NCI-H1694 (cell line): ENCODE measurements around the gene MTX2.
A peak's percentile ranks its signal among the peaks of the same experiment; 100 is the strongest.

Experiments used
- DNase-seq: peaks from one replicate; lab custom pipeline; 2025; lab: John Stamatoyannopoulos, UW

The MTX2 gene

GRCh38 chr2:176269319-176270099 lies at the start of gene MTX2:
Gene MTX2, plus strand, starts transcription at chr2:176269442. Its CDS starts 188 bp downstream, at chr2:176269630.
- DNase-seq: peak; percentile 73

GRCh38 chr2:176227874-176228273 lies 41.4 kb upstream of the MTX2 start:
- no peak for DNase-seq

DNA sequence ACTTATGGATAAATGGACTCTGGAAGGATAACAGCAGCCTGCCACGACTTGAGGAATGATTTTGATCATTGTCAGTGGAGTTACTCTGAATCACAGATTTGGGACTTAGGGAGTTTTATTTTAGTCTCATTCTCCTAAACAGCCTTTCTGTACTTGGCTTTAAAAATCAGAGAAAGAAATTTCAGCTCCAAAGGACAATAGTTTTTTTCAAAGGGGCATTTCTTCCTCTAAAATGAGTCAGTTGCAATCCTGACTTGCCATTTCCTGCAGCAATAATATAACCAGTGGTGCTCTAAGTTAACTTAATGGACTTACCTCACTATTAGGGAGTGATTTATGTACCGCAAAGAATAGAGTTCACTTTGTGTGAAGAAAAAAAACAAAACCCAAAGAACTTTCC lies 35.1 kb upstream of the MTX2 start:
- DNase-seq: no peak

- no peak for DNase-seq
Measured at GRCh38 chr2:176234940-176235339, 34.3 kb upstream of the MTX2 start.

DNA sequence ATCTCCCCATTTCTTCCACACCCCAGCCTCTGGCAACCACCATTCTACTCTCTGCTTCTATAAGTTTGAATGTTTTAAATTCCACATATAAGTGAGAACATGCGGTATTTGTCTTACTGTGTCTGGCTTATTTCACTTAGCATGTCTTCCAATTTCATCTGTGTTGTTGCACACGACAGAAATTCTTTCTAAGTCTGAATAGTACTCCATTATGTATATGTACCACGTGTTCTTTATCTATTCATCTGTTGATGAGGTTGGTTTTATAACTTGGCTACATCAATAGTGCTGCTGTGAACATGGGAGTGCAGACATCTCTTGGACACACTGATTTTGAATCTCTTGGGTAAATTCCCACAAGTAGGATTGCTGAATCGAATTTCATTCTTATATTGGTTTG lies 31.8 kb upstream of the MTX2 start:
- DNase-seq: no peak

DNA sequence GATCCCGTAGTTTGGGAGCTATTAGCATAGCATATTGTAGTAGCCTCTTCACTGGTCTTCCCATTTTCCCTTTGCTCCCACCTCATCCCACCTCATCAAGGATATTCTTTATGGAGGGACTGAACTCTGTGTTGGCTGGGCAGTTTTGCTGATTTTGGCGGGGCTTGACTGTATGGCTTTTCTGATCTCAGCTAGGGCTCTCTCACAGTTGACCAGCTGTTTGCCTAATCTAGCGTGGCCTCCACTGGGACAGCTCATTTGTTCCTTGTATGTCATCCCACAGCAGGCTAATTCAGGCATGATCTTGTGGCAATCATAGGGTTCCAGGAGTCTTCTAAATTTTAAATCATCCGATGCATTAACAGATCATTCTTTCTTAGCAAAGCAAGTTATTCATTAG lies 30.2 kb upstream of the MTX2 start:
- DNase-seq: no peak

GRCh38 chr2:176240301-176240700 lies 28.9 kb upstream of the MTX2 start:
- no peak for DNase-seq

GRCh38 chr2:176242276-176242675 lies 27.0 kb upstream of the MTX2 start:
- no peak for DNase-seq

DNA sequence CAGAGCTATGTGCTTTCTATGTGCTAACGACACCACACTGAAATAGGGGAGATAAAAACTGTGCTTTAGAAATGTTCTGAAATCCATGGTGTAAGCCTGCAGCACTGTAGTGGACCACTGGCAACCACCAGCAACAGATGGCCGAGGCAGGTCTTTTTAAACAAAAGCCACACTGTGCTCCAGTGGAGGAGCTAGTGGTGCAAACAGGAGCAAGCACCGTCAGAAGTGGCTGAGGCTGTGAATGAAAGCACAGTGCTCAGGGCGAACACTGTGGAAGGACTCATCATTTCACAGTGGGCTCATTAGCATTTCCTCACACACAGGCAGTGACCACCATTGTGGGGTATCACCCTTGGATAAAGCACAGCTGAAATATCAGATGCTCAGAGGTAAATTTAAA lies 22.9 kb upstream of the MTX2 start:
- no peak for DNase-seq

DNA sequence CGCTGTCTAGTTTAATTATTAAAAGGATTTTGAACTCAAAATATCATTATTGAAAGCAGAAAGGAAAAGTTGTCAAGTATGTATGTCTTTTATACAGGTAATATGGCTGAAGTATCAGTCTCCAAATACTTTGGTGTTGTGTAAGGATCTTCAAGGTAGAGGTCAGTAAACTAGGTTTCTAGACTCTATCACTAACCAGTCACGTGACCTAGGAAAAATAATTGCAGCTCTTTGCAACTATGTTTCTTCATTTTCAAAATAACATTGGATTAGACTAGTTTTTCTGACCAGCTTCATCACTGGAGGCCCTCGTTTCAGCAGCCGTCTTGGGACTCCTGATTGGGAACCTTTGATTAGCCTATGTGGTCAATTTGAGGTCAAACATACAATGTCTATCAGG lies 21.4 kb upstream of the MTX2 start:
- no peak for DNase-seq

- no peak for DNase-seq
Measured at GRCh38 chr2:176251928-176252327, 17.3 kb upstream of the MTX2 start.

- no peak for DNase-seq
Measured at GRCh38 chr2:176260689-176261088, 8.6 kb upstream of the MTX2 start.

DNA sequence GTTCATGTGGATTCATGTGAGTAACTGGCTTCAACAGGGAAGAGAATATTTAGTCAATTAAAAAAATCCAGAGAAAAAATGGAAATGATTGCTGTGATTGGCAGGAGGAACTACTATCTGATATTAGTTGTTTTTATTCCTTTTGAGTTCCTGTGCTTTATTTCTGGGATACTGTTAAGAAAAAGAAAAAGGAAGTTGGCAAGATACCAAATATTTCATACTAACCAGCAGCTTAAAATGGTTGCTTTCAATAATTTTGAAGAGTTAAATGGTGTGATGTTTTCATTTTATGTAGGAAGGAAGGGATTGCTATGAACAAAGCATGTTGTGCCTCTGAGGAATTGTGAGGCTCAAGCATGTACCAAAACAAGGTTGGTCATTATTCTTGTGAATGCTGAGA lies 8.1 kb upstream of the MTX2 start:
- no peak for DNase-seq

DNA sequence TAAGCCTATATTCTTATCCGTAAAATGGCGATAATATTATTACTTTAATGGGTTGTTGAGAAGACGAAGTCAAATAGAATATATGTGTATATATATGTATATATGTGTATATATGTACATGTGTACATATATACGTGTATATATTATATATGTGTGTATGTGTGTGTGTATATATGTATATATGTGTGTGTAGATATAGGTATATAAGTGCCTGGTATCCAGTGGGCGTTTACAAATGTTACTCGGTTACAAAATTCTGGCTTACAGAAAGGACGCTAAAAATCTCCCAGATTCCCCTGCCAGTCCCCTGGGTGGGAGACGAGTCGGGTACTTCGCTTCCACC lies 295 bp upstream of the MTX2 start:
- no peak for DNase-seq

DNA sequence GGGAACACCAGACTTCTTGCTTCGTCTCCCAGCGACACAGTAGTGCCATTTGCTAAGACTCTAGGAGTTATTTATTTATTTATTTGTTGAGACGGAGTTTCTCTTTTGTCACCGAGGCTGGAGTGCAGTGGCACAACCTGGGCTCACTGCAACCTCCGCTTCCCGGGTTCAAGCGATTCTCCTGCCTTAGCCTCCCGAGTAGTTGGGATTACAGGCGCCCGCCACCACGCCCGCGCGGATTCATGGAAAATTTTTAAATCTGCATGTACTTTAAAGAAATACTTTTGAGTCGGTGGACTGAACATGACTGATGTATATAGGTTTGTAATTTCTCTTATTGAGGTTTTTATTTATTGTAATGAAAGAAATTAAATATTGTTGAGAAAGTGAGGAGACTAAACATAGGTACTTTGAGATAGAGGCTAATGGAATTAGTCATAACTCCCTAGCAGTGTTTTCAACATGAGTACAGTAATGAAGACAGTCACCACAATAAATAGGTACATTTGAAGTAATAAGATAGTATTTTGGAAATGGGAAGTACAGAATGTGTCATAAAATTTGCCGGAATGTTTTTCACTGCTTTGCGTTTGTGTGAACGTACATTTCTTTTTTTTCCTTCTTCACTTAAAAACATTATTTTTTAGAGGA lies 983 bp downstream of the MTX2 start:
- no peak for DNase-seq

GRCh38 chr2:176272870-176273459 lies 3.7 kb downstream of the MTX2 start:
- no peak for DNase-seq

- DNase-seq: no peak
Measured at GRCh38 chr2:176278927-176279326, 9.7 kb downstream of the MTX2 start.

GRCh38 chr2:176280156-176280555 lies 10.9 kb downstream of the MTX2 start:
- DNase-seq: no peak

GRCh38 chr2:176280867-176281658 lies 11.8 kb downstream of the MTX2 start:
- no peak for DNase-seq

DNA sequence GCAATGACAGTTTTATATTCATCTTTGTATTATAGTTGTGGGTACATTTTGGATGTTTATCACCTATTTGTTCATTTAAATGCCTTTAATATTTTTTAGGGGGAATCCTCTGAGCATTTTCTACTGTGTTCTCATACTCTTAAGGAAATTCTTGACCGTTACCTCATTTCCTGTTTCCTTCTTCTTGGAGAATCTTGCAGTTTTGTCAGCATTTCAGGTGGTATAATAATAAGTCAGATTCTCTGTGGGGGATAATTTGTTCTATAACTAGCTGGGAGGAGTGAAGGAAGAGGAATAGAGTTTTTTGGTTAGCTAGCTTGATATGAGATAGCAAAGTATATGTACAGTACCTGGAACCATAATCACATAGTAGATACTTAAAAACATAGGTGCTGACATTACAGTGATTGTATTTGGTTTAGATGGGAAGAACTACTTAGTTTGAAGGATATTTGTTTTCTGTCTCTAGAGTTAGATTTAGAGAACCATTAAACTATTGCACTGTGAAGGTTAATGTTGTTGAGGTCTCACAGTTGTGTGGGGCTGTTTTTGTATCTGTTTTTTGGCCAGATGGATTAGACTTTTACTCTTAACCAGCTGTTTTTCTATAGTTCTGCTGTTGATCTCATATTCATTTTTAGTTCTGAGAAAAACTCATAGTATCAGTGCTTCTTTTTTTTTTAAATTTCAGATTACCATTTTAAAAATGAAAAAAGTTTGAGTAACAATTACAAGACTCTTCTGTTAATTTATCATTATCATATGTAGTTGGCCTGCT lies 14.2 kb downstream of the MTX2 start:
- DNase-seq: no peak

GRCh38 chr2:176284461-176285049 lies 15.3 kb downstream of the MTX2 start:
- no peak for DNase-seq

GRCh38 chr2:176285321-176285720 lies 16.1 kb downstream of the MTX2 start:
- DNase-seq: no peak
